C4-2B (cell line): ENCODE results near the gene TCL1B.

Source experiments
- H3K27ac ChIP-seq: fragments of 450-650 bp; 2 replicates; pipeline ENCODE4 v1.5.1; 2017
- ZFX ChIP-seq: fragments of 450-650 bp; IDR thresholded peaks from 2 replicates; pipeline ENCODE4 v1.6.1; 2017
- TF ChIP-seq, protein P1 (sequence below): fragments of 450-650 bp; conservative IDR thresholded peaks from 2 replicates; pipeline ENCODE4 v1.5.1; 2017; ENCODE audit warnings: mild to moderate bottlenecking

Gene TCL1B

DNA sequence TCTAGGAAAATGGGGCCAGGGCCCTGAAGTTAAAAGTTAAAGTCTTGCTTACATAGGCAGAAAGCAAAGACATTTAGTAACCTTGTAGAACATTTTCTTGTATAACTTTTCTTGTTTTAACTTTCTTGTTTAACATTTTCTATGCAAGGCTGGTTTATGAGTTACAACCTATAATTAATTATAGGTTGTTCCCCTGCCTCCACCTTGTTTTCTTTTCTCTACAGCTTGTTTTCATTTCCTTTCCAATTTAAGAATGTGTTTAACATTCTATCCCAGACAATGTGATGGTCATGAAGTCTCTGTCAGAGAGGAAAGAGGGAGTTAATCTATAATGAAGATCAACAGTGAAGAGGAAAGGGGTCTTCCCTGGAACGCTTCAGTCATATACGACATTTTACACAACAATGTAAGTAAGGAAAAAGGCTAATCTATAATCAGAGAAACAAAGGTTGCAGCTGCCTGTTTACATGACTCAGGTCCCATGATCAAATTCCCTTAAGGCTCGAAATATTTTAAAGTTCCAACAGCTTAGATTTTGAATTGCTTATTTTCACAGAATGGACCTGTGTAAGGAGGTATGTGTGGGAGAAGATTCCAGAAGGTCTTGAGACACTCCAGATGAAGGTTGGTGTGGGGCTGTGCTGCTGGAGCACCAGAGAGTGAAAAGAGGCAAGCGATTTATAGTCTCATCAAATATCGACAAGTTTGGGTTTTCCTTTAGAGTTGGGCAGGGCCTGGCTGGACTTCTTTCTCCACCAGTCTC is 34.2 kb upstream of the TCL1B start:
- no peak overlapping the region for H3K27ac ChIP-seq

DNA sequence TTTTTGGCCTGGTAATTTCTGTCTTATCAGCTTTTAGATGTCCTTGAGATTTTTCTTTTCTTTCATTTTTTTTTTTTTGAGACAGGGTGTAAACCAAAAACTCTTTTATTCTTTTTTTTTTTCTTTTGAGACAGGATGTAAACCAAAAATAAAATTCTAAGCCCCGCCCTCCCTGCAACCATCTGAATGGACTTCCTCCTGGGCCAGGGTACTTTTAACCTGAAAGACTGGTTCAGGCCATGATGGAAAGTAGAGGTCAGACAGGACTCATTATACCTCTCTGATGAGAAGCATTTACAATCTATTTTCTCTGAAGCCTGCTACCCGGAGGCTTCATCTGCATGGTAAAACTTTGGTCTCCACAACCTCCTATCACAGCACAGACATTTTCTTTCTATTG is 33.5 kb upstream of the TCL1B start:
- H3K27ac ChIP-seq = no peak overlapping the region
- no peak for TF ChIP-seq ZFX
- TF ChIP-seq, protein P1, sequence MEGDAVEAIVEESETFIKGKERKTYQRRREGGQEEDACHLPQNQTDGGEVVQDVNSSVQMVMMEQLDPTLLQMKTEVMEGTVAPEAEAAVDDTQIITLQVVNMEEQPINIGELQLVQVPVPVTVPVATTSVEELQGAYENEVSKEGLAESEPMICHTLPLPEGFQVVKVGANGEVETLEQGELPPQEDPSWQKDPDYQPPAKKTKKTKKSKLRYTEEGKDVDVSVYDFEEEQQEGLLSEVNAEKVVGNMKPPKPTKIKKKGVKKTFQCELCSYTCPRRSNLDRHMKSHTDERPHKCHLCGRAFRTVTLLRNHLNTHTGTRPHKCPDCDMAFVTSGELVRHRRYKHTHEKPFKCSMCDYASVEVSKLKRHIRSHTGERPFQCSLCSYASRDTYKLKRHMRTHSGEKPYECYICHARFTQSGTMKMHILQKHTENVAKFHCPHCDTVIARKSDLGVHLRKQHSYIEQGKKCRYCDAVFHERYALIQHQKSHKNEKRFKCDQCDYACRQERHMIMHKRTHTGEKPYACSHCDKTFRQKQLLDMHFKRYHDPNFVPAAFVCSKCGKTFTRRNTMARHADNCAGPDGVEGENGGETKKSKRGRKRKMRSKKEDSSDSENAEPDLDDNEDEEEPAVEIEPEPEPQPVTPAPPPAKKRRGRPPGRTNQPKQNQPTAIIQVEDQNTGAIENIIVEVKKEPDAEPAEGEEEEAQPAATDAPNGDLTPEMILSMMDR = no peak

More for the DNA sequence above, 34.2 kb upstream of the TCL1B start:
- TF ChIP-seq, protein P1 = no peak
- TF ChIP-seq ZFX = no peak

DNA sequence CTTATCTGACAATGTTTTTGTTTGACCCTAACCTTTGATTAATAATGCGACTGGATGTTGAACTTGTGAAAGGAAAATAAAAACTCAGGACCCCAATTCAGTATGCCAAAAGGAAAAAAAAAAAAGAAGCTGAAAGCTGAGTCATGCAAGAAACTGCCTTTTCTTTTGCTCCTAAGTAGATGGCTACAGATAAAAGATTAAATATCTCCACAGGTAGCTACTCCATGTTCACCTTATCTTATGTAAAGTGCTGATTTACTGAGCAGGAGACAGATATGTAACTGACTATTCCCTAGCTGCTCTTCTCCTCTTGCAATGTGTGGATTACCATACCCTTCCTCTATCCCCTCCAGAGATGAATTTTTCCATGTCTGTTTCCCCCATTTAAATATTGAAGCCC is 30.8 kb upstream of the TCL1B start:
- no peak overlapping the region for H3K27ac ChIP-seq
- TF ChIP-seq, protein P1 = no peak
- no peak for TF ChIP-seq ZFX

DNA sequence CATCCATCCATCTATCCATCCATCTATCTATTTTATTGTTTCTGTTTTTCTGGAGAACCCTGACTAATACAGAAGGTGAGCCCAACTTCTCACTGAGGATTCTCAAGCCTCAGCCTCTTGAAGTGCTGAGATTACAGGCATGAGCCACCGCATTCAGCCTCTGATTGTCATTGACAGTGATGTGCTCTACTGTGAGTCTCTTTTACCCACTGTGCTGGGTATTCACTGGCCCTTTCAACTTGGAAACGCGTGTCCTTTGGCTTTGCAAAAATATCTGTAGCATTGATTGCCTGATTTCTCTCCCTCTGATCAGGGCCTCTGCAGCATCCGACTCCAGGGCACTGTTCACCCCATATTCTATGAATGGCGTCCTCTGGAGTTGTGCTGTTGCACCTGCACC is 29.6 kb upstream of the TCL1B start:
- no peak overlapping the region for H3K27ac ChIP-seq
- no peak for TF ChIP-seq ZFX
- TF ChIP-seq, protein P1 = no peak

DNA sequence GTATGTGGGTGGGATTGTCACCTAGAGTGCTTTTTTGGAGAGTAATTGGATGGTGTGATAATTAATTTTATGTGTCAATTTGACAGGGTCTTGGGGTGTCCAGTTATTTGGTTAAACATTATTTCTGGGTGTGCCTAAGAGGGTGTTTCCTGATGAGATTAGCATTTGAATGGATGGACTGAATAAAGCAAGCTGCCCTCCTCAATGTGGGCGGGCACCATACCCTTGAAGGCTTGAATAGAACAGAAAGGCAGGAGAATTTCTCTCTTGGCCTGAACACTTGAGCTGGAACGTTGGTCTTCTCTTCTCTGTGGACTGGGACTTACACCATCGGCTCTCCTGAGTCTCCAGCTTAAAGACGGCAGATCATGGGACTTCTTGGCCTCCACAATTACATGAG is 28.8 kb upstream of the TCL1B start:
- TF ChIP-seq, protein P1 = no peak
- TF ChIP-seq ZFX = no peak
- H3K27ac ChIP-seq = no peak overlapping the region

DNA sequence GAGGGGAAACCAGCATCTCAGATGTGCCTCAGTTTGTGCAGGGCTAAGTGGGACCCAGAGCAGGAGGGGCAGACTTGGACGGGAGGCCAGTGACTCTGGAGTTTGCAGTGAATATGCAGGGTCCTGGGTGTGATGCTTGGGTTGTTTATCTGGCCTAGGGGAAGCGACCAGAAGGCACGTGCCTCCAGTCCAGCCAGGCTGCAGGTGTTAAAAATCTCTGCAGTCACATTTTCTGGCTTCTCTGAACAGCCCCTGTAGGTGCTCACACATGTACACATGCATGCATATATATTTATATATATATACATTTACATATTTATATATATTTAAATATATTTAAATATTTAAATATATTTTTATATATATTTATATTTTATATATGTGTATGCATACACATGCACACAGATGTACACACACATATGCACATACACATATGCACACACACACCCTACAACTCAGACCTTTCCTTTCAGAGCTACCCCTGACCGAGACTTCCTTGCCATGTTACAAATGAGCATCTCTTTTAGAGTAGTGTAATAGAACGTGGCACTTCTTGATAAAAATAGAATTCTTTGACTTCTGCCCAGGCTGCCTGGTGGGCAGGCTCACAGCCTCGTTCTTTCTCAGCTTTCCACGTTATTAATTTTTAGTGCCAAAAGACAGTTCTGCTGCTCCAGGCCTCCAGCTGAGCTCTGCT is 26.8 kb upstream of the TCL1B start:
- H3K27ac ChIP-seq = no peak overlapping the region
- no peak for TF ChIP-seq ZFX
- TF ChIP-seq, protein P1 = no peak

DNA sequence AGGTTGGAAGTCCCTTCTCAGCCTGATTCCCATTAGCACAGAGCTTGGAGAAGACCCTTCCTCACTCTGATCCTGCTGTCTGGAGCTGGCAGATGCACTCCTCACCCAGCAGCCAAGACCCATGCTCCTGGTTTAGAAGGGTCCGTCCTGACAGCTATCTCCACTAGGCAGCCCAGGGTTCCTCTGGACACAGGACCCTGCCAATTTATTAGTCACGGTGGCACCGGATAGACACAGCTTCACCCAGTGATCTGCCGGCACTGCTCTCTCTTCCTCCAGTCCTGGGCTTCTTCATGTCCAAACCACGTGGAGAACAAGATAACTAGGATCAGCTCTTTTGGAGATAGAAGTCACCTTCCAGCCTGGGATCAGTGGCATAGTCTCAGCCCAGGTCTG is 26.2 kb upstream of the TCL1B start:
- TF ChIP-seq ZFX = no peak
- TF ChIP-seq, protein P1 = no peak
- no peak overlapping the region for H3K27ac ChIP-seq
